WTC11 (cell line): Measurements from ENCODE around the gene PLPPR1.

Source experiments
- E2F4 ChIP-seq: sonication (generic); formaldehyde crosslinking; IDR thresholded peaks from 2 replicates; pipeline ENCODE4 v1.8.1; 2022; ENCODE audit warnings: low read depth, mild to moderate bottlenecking, moderate library complexity, missing genetic modification reagents, borderline replicate concordance
- FOXJ3 ChIP-seq: sonication (generic); formaldehyde crosslinking; IDR thresholded peaks from 2 replicates; pipeline ENCODE4 v1.9.0; 2021; ENCODE audit warnings: missing genetic modification reagents, mild to moderate bottlenecking, borderline replicate concordance
- FOXK1 ChIP-seq: sonication (generic); formaldehyde crosslinking; IDR thresholded peaks from 2 replicates; pipeline ENCODE4 v1.8.0; 2022; ENCODE audit warnings: mild to moderate bottlenecking, moderate library complexity, missing genetic modification reagents
- JUN ChIP-seq: sonication (generic); formaldehyde crosslinking; IDR thresholded peaks from 2 replicates; pipeline ENCODE4 v1.8.0; 2023; ENCODE audit warnings: mild to moderate bottlenecking, missing genetic modification reagents
- MAX ChIP-seq: sonication (generic); formaldehyde crosslinking; IDR thresholded peaks from 2 replicates; pipeline ENCODE4 v1.8.0; 2022; ENCODE audit warnings: mild to moderate bottlenecking, missing genetic modification reagents
- MYBL2 ChIP-seq: sonication (generic); formaldehyde crosslinking; IDR thresholded peaks from 2 replicates; pipeline ENCODE4 v1.8.1; 2023; ENCODE audit warnings: mild to moderate bottlenecking, moderate library complexity, missing genetic modification reagents
- NFYB ChIP-seq: sonication (generic); formaldehyde crosslinking; conservative IDR thresholded peaks from 2 replicates; pipeline ENCODE4 v1.8.0; 2022; ENCODE audit warnings: low read depth, missing genetic modification reagents
- USF1 ChIP-seq: sonication (generic); formaldehyde crosslinking; IDR thresholded peaks from 2 replicates; pipeline ENCODE4 v1.8.0; 2022; ENCODE audit warnings: mild to moderate bottlenecking, missing genetic modification reagents
- ZNF263 ChIP-seq: sonication (generic); formaldehyde crosslinking; IDR thresholded peaks from 2 replicates; pipeline ENCODE4 v1.8.1; 2022; ENCODE audit warnings: low read depth, mild to moderate bottlenecking, moderate library complexity, missing genetic modification reagents
- TF ChIP-seq, protein P1 (sequence below): fragments of 200-600 bp; IDR thresholded peaks from 2 replicates; pipeline ENCODE4 v1.8.0; 2022; ENCODE audit warnings: antibody characterized with exemption
- TF ChIP-seq, protein P2 (sequence below): sonication (generic); formaldehyde crosslinking; IDR thresholded peaks from 2 replicates; pipeline ENCODE4 v1.8.0; 2023; ENCODE audit warnings: missing genetic modification reagents, mild to moderate bottlenecking, borderline replicate concordance

DNA sequence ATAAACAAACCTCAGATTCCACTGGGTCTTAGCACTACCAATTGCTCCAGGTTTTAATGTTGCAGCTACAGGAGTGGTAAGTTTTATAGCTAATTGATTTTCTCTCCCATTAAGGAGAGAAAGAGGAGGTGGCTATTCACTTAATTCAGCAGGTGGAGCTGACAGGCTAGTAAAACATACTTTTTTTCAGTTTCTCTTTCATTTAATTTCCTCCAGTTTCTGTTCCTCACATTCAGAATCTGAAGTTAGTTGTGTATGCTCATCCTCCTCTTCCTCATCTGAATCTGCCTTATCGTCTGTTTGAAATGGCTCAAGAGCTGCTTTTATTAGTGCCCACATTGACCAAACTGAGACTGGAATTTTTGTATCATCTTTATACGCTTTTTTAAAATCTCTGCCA is 98.0 kb downstream of the PLPPR1 start:
- TF ChIP-seq, protein P1, sequence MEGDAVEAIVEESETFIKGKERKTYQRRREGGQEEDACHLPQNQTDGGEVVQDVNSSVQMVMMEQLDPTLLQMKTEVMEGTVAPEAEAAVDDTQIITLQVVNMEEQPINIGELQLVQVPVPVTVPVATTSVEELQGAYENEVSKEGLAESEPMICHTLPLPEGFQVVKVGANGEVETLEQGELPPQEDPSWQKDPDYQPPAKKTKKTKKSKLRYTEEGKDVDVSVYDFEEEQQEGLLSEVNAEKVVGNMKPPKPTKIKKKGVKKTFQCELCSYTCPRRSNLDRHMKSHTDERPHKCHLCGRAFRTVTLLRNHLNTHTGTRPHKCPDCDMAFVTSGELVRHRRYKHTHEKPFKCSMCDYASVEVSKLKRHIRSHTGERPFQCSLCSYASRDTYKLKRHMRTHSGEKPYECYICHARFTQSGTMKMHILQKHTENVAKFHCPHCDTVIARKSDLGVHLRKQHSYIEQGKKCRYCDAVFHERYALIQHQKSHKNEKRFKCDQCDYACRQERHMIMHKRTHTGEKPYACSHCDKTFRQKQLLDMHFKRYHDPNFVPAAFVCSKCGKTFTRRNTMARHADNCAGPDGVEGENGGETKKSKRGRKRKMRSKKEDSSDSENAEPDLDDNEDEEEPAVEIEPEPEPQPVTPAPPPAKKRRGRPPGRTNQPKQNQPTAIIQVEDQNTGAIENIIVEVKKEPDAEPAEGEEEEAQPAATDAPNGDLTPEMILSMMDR: no peak
- TF ChIP-seq MAX (no peak), FOXK1 (no peak), E2F4 (CRISPR knock-in tag) (no peak), USF1 (no peak), FOXJ3 (no peak), MYBL2 (CRISPR knock-in tag) (no peak), JUN (CRISPR knock-in tag) (no peak), ZNF263 (no peak), NFYB (CRISPR knock-in tag) (no peak)
- TF ChIP-seq, protein P2, sequence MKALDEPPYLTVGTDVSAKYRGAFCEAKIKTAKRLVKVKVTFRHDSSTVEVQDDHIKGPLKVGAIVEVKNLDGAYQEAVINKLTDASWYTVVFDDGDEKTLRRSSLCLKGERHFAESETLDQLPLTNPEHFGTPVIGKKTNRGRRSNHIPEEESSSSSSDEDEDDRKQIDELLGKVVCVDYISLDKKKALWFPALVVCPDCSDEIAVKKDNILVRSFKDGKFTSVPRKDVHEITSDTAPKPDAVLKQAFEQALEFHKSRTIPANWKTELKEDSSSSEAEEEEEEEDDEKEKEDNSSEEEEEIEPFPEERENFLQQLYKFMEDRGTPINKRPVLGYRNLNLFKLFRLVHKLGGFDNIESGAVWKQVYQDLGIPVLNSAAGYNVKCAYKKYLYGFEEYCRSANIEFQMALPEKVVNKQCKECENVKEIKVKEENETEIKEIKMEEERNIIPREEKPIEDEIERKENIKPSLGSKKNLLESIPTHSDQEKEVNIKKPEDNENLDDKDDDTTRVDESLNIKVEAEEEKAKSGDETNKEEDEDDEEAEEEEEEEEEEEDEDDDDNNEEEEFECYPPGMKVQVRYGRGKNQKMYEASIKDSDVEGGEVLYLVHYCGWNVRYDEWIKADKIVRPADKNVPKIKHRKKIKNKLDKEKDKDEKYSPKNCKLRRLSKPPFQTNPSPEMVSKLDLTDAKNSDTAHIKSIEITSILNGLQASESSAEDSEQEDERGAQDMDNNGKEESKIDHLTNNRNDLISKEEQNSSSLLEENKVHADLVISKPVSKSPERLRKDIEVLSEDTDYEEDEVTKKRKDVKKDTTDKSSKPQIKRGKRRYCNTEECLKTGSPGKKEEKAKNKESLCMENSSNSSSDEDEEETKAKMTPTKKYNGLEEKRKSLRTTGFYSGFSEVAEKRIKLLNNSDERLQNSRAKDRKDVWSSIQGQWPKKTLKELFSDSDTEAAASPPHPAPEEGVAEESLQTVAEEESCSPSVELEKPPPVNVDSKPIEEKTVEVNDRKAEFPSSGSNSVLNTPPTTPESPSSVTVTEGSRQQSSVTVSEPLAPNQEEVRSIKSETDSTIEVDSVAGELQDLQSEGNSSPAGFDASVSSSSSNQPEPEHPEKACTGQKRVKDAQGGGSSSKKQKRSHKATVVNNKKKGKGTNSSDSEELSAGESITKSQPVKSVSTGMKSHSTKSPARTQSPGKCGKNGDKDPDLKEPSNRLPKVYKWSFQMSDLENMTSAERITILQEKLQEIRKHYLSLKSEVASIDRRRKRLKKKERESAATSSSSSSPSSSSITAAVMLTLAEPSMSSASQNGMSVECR (CRISPR knock-in tag): no peak
